ENCODE results near the gene AMBP.

Gene AMBP

GRCh38 chr9:114075602-114076001 lies 2.5 kb downstream of the AMBP start:
- DNase-seq = no peak
- Histone ChIP-seq H3K4me3 (ENCODE audit: low read depth, low read length) (no peak overlapping the region), H3K27ac (no peak overlapping the region), H3K36me3 (replicated peaks) (no peaks in the 10 kb centered on the region), H3K27me3 (replicated peaks) (peaks cover 10% of the 10 kb centered on the region)
- in situ Hi-C loops (cut with HindIII; ENCODE audit: low pct_ligation_motif_present, low sequenced_read_pairs) = no loop called here
- no peak for TF ChIP-seq CTCF (IDR thresholded peaks at IDR 0.05; ENCODE audit: low read depth, low read length, missing control alignments)

- in situ Hi-C loops (cut with HindIII; ENCODE audit: low pct_ligation_motif_present, low sequenced_read_pairs) = no loop called here
- no peak for DNase-seq
- Histone ChIP-seq H3K27me3 (replicated peaks) (peaks cover 10% of the 10 kb centered on the region), H3K4me3 (ENCODE audit: low read depth, low read length) (no peak overlapping the region), H3K27ac (no peak overlapping the region), H3K36me3 (replicated peaks) (no peaks in the 10 kb centered on the region)
- no peak for TF ChIP-seq CTCF (IDR thresholded peaks at IDR 0.05; ENCODE audit: low read depth, low read length, missing control alignments)
Observed at GRCh38 chr9:114072184-114073140, 5.6 kb downstream of the AMBP start.

GRCh38 chr9:114071197-114071795 lies 6.8 kb downstream of the AMBP start:
- Histone ChIP-seq H3K4me3 (ENCODE audit: low read depth, low read length) (no peak overlapping the region), H3K27ac (no peak overlapping the region), H3K36me3 (replicated peaks) (no peaks in the 10 kb centered on the region), H3K27me3 (replicated peaks) (peaks cover 6% of the 10 kb centered on the region)
- no peak for TF ChIP-seq CTCF (IDR thresholded peaks at IDR 0.05; ENCODE audit: low read depth, low read length, missing control alignments)
- in situ Hi-C loops (cut with HindIII; ENCODE audit: low pct_ligation_motif_present, low sequenced_read_pairs) = no loop called here
- DNase-seq = no peak

- no peaks in the 10 kb centered on the region for H3K36me3 ChIP-seq (replicated peaks)
- no peak for TF ChIP-seq CTCF (IDR thresholded peaks at IDR 0.05; ENCODE audit: low read depth, low read length, missing control alignments)
- peaks cover 4% of the 10 kb centered on the region for H3K27me3 ChIP-seq (replicated peaks)
- no peak overlapping the region for H3K27ac ChIP-seq
- H3K4me3 ChIP-seq (ENCODE audit: low read depth, low read length) = no peak overlapping the region
- no peak for DNase-seq
- in situ Hi-C loops (cut with HindIII; ENCODE audit: low pct_ligation_motif_present, low sequenced_read_pairs) = no loop called here
Observed at GRCh38 chr9:114070188-114071103, 7.7 kb downstream of the AMBP start.

GRCh38 chr9:114069476-114070187 lies 8.5 kb downstream of the AMBP start:
- Histone ChIP-seq H3K27me3 (replicated peaks) (no peaks in the 10 kb centered on the region), H3K36me3 (replicated peaks) (no peaks in the 10 kb centered on the region), H3K4me3 (ENCODE audit: low read depth, low read length) (no peak overlapping the region), H3K27ac (no peak overlapping the region)
- TF ChIP-seq CTCF (IDR thresholded peaks at IDR 0.05; ENCODE audit: low read depth, low read length, missing control alignments) = no peak
- in situ Hi-C loops (cut with HindIII; ENCODE audit: low pct_ligation_motif_present, low sequenced_read_pairs) = no loop called here
- no peak for DNase-seq

Data from brain microvascular endothelial cell (primary cell).